HG03159 (cell line): ENCODE data around the gene ZNF189.

Source experiments
- ATAC-seq: cut with Tn5 transposase; IDR thresholded peaks from one replicate; pipeline ENCODE4 v1.9.1; 2021; ENCODE audit warnings: mild to moderate bottlenecking, moderate library complexity; ENCODE audit not compliant: unreplicated experiment

Gene ZNF189

GRCh38 chr9:101448680-101449070 lies 50.0 kb downstream of the ZNF189 start:
- ATAC-seq: no peak

GRCh38 chr9:101449071-101449721 lies 50.5 kb downstream of the ZNF189 start:
- peak; percentile 99 for ATAC-seq

- ATAC-seq: no peak
These were observed 52.3 kb downstream of the ZNF189 start for GRCh38 chr9:101450931-101451330.

DNA sequence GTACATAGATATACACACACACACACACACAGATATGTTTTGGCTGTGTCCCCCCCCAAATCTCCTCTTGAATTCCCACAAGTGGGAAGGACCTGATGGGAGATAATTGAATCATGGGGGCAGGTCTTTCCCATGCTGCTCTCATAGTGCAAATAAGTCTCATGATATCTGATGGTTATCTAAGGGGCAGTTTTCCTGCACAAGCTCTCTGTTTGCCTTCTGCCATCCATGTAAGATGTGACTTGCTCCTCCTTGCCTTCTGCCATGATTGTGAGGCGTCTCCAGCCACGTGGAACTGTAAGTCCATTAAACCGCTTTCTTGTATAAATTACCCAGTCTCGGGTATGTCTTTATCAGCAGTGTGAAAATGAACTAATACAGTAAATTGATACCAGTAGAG lies 52.8 kb downstream of the ZNF189 start:
- ATAC-seq: no peak

DNA sequence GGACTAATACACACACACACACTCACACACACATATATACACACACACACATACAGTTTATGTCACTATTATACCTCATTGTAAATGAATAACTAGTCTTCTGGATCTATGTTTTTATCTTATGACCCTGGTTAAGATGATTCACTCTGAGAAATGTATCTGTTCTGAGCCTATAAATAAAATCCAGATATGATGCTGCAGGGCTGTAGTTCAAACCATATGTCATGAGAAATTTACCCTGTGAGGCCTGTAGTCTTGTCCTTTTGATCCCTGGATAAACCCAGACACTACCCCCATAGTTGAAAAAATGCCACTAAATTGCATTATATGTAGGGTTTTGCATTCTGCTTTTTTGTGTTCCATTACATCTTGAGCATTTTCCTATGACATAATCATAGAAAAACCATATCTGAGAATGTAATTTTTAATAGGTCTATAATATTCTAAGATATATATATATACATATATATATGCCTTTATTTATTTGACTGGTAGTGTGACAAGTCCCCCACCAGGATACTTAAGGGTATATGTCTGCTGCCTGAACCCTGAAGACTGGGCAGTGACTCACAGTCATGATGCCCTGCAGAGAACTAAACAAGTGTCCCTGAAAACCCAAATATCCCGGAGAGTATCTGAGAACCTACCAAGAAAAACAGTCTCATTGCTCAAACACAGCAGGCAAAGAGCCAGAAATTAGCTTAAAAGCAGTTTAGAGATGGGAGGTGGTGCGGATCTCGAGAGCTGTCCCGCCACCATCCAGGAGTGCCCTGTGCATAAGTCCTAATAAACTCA lies 55.3 kb downstream of the ZNF189 start:
- ATAC-seq: no peak

DNA sequence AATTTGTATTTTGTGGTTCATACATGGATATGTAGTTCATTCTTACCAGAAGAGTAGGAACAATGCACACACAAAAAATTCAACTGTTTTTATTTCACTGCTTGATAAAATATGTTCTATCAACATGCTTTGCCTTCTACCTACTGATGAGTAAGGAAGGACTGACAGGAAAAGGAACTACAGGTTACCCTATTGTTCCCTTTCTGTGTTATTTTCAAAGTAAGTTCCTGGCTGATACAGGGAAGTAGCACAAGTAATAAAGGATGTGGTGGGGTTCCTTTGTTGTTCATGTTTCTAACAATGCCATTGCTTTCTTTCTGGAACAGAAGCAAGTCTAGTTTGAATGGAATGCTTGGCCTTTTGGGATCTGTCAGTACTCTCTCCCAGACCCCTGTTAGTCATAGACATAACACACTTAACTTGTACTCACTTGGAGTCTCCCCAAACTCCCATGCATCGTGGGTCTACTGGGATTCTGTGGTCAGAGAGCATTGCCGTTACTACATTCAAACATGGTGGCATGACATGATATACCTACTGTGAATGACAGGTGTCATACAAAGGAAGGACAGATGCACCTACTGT lies 57.1 kb downstream of the ZNF189 start:
- ATAC-seq: no peak

GRCh38 chr9:101457003-101457402 lies 58.4 kb downstream of the ZNF189 start:
- no peak for ATAC-seq

- peak; percentile 91 for ATAC-seq
These were observed 60.4 kb downstream of the ZNF189 start for GRCh38 chr9:101458963-101459631.
